Inflammatory macrophage treated with lipopolysaccharide for 4 hours (primary cell): ENCODE measurements around the gene SOCS3.

Experiments used
- DNase-seq: peaks from one replicate; pipeline ENCODE4 v3.0.0-alpha.2; 2020

SOCS3 gene

DNA sequence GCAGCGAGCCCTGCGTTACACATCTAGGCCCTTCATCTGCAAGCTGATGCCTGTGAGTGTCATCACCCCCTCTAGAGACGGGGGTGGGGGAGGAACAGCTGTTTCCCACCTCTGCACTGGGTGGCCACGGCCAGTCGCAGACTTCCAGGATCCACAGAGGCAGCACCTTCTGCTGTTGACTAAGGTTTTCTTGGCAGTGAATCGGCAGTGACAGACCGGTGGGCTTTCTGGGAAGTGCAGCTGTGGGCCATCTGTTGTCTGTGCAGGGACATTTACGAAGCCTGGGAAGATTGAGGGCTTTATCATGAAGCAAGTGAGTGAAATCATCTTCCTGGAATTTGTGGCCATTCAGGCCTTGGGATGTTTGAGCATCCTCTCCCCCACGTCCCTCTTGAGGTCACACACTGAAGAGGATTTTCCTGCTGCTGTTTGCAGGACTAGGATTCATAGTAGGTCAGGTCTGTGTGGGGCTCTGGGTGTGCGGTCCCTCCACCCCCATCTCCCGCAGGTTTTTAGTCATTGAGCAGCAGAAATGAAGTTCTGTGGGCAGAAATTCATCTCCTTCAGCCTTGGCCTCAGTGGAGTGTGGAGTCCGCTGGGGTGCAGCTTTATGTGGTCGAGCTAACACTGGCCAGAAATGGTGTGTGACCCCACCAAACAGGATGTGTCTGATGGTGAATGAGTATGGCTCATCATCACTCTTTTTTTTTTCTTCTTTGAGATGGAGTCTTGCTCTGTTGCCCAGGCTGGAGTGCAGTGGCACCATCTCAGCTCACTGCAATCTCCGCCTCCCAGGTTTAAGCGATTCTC, 30.6 kb upstream of the SOCS3 start:
- DNase-seq: no peak

GRCh38 chr17:78387977-78388941, 28.4 kb upstream of the SOCS3 start:
- peak; percentile 93 for DNase-seq

DNA sequence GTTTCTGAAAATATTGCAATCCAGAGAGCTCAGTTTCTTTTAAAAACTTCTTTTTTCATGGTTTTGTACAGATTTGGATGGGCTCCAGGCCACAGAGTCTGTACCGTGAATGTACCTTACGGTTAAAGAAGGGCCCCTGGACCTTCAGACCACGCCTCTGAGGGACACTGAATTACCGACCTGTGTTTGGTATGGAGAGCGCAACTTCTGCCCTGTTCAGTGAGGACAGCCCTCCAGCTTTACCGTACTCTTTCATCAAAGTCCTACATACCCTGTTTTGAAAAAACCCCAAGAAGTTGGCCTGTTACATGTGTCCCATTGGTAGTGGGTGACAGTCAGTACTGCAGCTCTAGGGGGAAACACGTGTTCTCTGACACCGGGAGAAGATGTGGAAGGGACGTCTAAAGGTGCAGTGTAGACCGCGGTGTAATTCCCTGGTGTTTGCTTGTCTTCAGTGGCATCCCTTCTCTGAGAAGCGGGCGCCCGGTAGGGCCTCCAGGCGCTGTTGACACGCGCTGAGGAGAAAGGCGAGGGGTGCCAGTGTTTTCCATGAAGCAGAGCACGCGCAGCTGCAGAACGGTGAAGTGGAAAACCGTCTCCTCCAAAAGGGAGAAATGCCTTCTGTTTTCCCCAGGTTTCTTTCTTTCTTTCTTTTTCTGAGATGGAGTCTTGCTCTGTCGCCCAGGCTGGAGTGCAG, 24.8 kb upstream of the SOCS3 start:
- DNase-seq: no peak

DNA sequence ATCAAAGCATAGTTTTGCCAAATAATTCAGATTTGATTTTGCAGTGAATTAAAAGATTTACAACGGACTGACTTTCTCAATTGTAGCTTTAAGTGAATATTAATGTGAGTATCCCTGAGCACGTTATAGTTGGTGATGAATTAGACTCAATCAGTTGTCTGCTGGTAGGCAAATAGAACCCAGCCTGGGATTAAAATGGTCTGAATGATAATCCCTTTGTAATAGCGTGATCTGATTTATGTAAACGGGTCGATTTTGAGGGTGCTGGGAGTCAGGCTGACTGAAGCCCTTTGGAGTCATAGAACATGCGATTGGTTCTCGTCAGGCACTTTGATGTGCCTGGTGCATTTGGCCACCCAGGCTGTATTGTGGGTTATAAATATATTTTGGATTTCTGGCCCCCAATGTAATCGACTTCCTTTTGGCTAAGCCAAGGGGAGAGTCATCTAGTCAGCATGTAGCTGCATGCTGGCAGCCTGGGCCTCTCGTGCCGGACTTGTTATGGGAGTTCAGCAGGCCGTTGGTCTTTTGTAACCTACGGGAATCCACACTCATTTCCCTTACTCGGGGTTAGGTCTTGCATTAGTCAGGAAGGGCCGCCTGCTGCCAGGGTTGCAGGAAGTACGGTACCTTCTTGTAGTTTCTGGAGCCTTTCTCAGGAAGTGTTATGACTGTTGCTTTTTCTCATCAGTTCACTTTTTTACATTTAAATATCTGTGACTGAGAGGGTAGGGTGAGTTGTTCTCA, 24.0 kb upstream of the SOCS3 start:
- peak; percentile 97 for DNase-seq

DNA sequence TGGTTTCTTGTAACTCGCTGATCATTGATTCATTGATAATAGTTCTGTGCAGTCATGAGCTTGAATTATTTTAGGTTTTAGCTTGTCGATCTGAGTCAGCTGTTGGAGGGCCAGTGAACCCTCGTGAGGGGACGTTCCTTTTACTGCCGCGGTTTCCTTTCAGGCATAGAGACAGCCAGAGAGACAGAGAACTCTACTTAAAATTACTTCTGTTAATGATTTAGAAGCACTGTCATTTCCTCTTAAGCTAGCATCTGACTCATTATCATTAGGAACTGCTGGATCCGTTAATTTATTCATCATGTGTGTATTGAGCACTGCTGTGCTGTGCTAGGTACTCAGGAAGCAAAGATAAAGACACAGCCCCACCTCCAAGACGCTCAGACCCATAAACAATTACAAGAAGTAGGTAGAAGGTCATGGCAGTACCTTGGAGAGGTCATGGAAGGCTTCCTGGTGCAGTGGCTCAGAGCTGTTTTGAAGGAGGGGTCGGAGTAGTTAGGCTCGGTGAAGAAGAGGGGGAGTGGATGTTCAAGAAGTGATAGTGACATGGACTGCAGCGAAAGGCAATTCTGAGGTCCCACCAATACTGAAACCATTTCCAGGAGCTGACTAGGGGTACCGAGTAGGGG, 21.8 kb upstream of the SOCS3 start:
- peak; percentile 74 for DNase-seq

DNA sequence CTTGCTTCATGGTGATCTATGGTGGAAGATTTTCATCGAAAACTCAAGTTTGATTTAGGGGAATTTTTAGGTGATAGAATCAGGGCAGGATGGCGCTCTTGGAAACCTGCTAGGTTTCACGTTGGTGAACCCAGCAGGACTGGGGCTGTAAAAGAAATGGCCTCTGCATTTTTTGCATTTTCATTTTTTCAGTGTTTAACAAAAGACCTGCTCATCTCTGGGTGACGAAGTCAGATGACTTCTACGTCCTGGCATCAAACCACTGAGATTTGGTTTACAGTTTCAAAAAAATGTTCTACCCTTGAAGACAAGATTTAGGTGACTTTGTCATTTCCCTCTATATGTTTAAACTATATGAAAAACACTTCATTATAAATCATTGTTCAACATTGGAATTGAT, 20.5 kb upstream of the SOCS3 start:
- no peak for DNase-seq

- peak; percentile 63 for DNase-seq
These were observed 19.2 kb upstream of the SOCS3 start for GRCh38 chr17:78379131-78379491.

GRCh38 chr17:78378225-78379130, 18.6 kb upstream of the SOCS3 start, which contains the start of gene PGS1:
TSS of gene PGS1 (plus strand) at chr17:78378649. CDS start at chr17:78378666, 17 bp downstream.
- DNase-seq: peak; percentile 81

DNA sequence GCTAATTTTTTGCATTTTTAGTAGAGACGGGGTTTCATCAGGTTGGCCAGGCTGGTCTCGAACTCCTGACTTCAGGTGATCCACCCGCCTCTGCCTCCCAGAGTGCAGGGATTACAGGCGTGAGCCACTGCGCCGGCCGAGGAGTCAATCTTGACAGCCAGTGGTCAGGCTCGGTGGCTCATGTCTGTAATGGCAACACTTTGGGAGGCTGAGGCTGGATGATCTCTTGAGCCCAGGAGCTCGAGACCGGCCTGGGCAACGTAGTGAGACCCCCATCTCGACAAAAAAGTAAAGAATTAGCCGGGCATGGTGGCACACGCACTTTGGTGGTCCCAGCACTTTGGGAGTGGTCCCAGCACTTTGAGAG, 18.0 kb upstream of the SOCS3 start:
- DNase-seq: no peak

- DNase-seq: no peak
These were observed 16.3 kb upstream of the SOCS3 start for GRCh38 chr17:78376161-78376560.

DNA sequence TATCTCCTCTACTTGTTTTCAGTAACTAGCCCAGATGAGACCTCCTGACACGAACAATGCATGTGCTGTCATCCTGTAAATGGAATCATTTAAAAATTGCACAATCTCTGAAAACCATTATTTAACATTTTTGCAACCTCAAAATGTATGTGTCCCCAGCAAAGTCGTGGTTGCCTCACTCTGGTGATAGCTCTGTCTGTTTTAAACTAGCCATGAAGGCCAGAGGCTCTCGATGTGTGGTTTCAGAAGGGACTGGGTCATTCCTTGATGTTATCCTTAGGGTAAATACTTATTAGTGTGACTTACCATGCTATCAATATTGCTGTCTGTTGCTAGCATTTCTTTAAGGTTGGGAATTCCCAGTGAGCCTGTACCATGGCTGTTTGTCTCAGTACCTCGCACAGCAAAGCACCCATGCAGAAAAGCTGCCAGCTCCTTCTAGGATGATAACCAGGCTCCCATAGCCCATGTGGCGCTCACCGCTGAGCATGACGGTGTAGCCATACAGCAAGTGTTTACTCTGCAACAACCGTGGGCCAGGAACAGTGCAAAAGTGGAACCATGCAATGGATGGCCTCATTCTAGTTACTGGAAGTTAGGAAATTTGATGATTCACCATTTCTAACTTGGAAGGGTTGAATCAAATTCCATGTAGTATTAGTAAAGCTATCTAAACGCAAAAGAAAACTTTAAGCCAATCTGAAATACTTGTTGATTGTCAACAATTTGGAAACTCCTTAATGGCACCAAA, 15.7 kb upstream of the SOCS3 start:
- DNase-seq: peak; percentile 95

- DNase-seq: peak; percentile 45
These were observed 14.9 kb upstream of the SOCS3 start for GRCh38 chr17:78374631-78375274.

GRCh38 chr17:78374189-78374588, 14.3 kb upstream of the SOCS3 start:
- no peak for DNase-seq

GRCh38 chr17:78372841-78373240, 13.0 kb upstream of the SOCS3 start:
- DNase-seq: no peak

- no peak for DNase-seq
These were observed 11.2 kb upstream of the SOCS3 start for GRCh38 chr17:78371056-78371455.

GRCh38 chr17:78369791-78370381, 10.0 kb upstream of the SOCS3 start:
- no peak for DNase-seq

GRCh38 chr17:78368854-78369495, 9.1 kb upstream of the SOCS3 start:
- no peak for DNase-seq

DNA sequence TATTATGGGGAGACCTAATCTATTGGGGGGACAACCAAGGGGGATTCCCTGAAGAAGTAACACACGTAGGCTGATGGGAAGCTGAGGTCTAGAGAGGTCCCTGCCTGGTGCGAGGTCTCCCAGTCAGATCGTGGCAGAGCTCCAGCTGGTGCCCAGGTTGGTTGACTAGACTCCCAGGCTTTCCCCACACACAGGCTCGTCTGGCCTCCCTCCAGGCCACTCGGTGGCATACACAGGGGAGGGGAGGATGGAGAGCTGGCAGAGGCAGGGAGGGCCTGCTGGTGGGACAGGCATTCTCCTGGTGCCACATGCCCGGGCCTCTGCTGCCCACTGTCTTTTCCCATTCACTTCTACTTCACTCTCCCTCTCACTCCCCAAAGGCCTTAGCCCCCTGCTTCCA, 8.5 kb upstream of the SOCS3 start:
- no peak for DNase-seq

- DNase-seq: no peak
These were observed 7.3 kb upstream of the SOCS3 start for GRCh38 chr17:78367193-78367592.
